H9 (cell line): Measurements from ENCODE around the gene MAS1. TPM values are rescaled to one million over a fixed set of nuclear protein-coding genes. Genes with fewer than 3 reads are reported as not detected.

ENCODE experiments used
- DNase-seq: peaks from one replicate; pipeline ENCODE4 v3.0.0-alpha.2; 2017
- H2AFZ ChIP-seq: one replicate; pipeline ENCODE4 v1.6.1; 2013; ENCODE audit warnings: mild to moderate bottlenecking, low read length, control low read depth, moderate library complexity
- H2AK5ac ChIP-seq: 2 replicates; pipeline ENCODE4 v1.6.1; 2013; ENCODE audit warnings: low read length, control low read depth, mixed read lengths; ENCODE audit not compliant: insufficient read length
- H2BK120ac ChIP-seq: one replicate; pipeline ENCODE4 v1.6.1; 2013; ENCODE audit warnings: low read depth, mild to moderate bottlenecking, low read length, control low read depth, inconsistent platforms; ENCODE audit not compliant: poor library complexity, severe bottlenecking
- H2BK12ac ChIP-seq: 2 replicates; pipeline ENCODE4 v1.6.1; 2013; ENCODE audit warnings: low read length, control low read depth, mixed read lengths, low read depth; ENCODE audit not compliant: insufficient read length
- H2BK15ac ChIP-seq: 2 replicates; pipeline ENCODE4 v1.6.1; 2013; ENCODE audit warnings: low read depth, low read length, control low read depth
- H2BK20ac ChIP-seq: one replicate; pipeline ENCODE4 v1.6.1; 2013; ENCODE audit warnings: low read depth, mild to moderate bottlenecking, low read length, control low read depth, inconsistent platforms; ENCODE audit not compliant: poor library complexity, severe bottlenecking
- H2BK5ac ChIP-seq: 2 replicates; pipeline ENCODE4 v1.6.1; 2013; ENCODE audit warnings: low read length, control low read depth, mixed read lengths; ENCODE audit not compliant: insufficient read length
- H3K14ac ChIP-seq: 2 replicates; pipeline ENCODE4 v1.6.1; 2013; ENCODE audit warnings: low read length, control low read depth; ENCODE audit not compliant: insufficient read depth
- H3K18ac ChIP-seq: 2 replicates; pipeline ENCODE4 v1.6.1; 2013; ENCODE audit warnings: low read depth, mild to moderate bottlenecking, mixed read lengths, low read length, control low read depth; ENCODE audit not compliant: insufficient read length
- H3K23ac ChIP-seq: 2 replicates; pipeline ENCODE4 v1.6.1; 2013; ENCODE audit warnings: low read length, control low read depth, mixed read lengths, low read depth; ENCODE audit not compliant: insufficient read length
- H3K23me2 ChIP-seq: 2 replicates; pipeline ENCODE4 v1.6.1; 2013; ENCODE audit warnings: low read depth, mild to moderate bottlenecking, mixed read lengths, low read length, control low read depth; ENCODE audit not compliant: insufficient read length, poor library complexity, severe bottlenecking
- H3K27ac ChIP-seq: 2 replicates; pipeline ENCODE4 v1.5.1; 2013; ENCODE audit warnings: low read length, control low read depth, mixed read lengths, low read depth; ENCODE audit not compliant: insufficient read length
- H3K27me3 ChIP-seq: 2 replicates; pipeline ENCODE4 v1.6.1; 2013; ENCODE audit warnings: low read length, control low read depth, inconsistent platforms; ENCODE audit not compliant: insufficient read depth
- H3K4ac ChIP-seq: 2 replicates; pipeline ENCODE4 v1.6.1; 2013; ENCODE audit warnings: low read depth, mild to moderate bottlenecking, control low read depth, inconsistent platforms, low read length, moderate library complexity
- H3K4me1 ChIP-seq: 2 replicates; pipeline ENCODE4 v1.6.1; 2013; ENCODE audit warnings: low read length, control low read depth, inconsistent platforms; ENCODE audit not compliant: insufficient read depth
- H3K4me2 ChIP-seq: 2 replicates; pipeline ENCODE4 v1.6.1; 2013; ENCODE audit warnings: low read length, control low read depth, mixed read lengths; ENCODE audit not compliant: insufficient read length, insufficient read depth
- H3K56ac ChIP-seq: 2 replicates; pipeline ENCODE4 v1.6.1; 2013; ENCODE audit warnings: low read depth, mild to moderate bottlenecking, mixed read lengths, low read length, control low read depth; ENCODE audit not compliant: insufficient read length
- H3K79me1 ChIP-seq: 2 replicates; pipeline ENCODE4 v1.6.1; 2013; ENCODE audit warnings: low read depth, mild to moderate bottlenecking, moderate library complexity, low read length, control low read depth, inconsistent platforms; ENCODE audit not compliant: insufficient read depth, poor library complexity, severe bottlenecking
- H3K79me2 ChIP-seq: 2 replicates; pipeline ENCODE4 v1.6.1; 2013; ENCODE audit warnings: low read length, control low read depth, inconsistent platforms; ENCODE audit not compliant: insufficient read depth
- H3K9ac ChIP-seq: 2 replicates; pipeline ENCODE4 v1.6.1; 2013; ENCODE audit warnings: low read length, control low read depth, mixed read lengths; ENCODE audit not compliant: insufficient read length; ENCODE audit errors: extremely low read depth
- H3K9me3 ChIP-seq: one replicate; pipeline ENCODE4 v1.6.1; 2013; ENCODE audit warnings: low read depth, low read length, inconsistent platforms; ENCODE audit not compliant: control insufficient read depth
- H3T11ph ChIP-seq: one replicate; pipeline ENCODE4 v1.6.1; 2013; ENCODE audit warnings: mild to moderate bottlenecking, low read length, control low read depth, inconsistent platforms
- H4K20me1 ChIP-seq: one replicate; pipeline ENCODE4 v1.6.1; 2013; ENCODE audit not compliant: control insufficient read depth, insufficient read length, insufficient read depth
- H4K5ac ChIP-seq: 2 replicates; pipeline ENCODE4 v1.6.1; 2013; ENCODE audit warnings: low read depth, mild to moderate bottlenecking, mixed read lengths, low read length, control low read depth; ENCODE audit not compliant: insufficient read length
- H4K8ac ChIP-seq: replicated peaks from 2 replicates; pipeline ENCODE4 v1.6.1; 2013; ENCODE audit warnings: low read length, control low read depth, mixed read lengths, low read depth; ENCODE audit not compliant: insufficient read length
- H4K91ac ChIP-seq: 2 replicates; pipeline ENCODE4 v1.6.1; 2013; ENCODE audit warnings: low read depth, mild to moderate bottlenecking, moderate library complexity, mixed read lengths, low read length, control low read depth; ENCODE audit not compliant: insufficient read length
- H3K27ac Mint-ChIP-seq, 3 experiments: 2 replicates in 2 of 3; 3 replicates in 1 of 3; pipeline ENCODE4 v1.8.0; 2020 to 2021; ENCODE audit warnings: mixed read lengths in 3 of 3, mild to moderate bottlenecking in 1 of 3, moderate library complexity in 1 of 3
- H3K27me3 Mint-ChIP-seq: 2 replicates; pipeline ENCODE4 v1.8.0; 2021; ENCODE audit warnings: low read depth, mild to moderate bottlenecking, moderate library complexity, mixed read lengths
- H3K36me3 Mint-ChIP-seq, 3 experiments: 2 replicates in 2 of 3; 3 replicates in 1 of 3; pipeline ENCODE4 v1.8.0; 2020 to 2021; ENCODE audit warnings: low read depth in 3 of 3, mixed read lengths in 3 of 3; ENCODE audit not compliant: insufficient read depth in 1 of 3
- H3K4me1 Mint-ChIP-seq, 2 experiments: 2 replicates each; pipeline ENCODE4 v1.8.0; 2020; ENCODE audit warnings: mixed read lengths in 2 of 2
- H3K4me3 Mint-ChIP-seq, 2 experiments: 2 replicates in 1 of 2; 3 replicates in 1 of 2; pipeline ENCODE4 v1.8.0; 2020 to 2021; ENCODE audit warnings: mild to moderate bottlenecking in 2 of 2, mixed read lengths in 2 of 2, moderate library complexity in 1 of 2
- H3K9me3 Mint-ChIP-seq, 2 experiments: 2 replicates in 1 of 2; 3 replicates in 1 of 2; pipeline ENCODE4 v1.8.0; 2020; ENCODE audit warnings: mild to moderate bottlenecking in 2 of 2, mixed read lengths in 2 of 2, moderate library complexity in 1 of 2
- CTCF ChIP-seq: fragments of 200-600 bp; sonication (generic); conservative IDR thresholded peaks from 3 replicates; pipeline ENCODE4 v1.8.0; 2021; ENCODE audit warnings: antibody characterized with exemption, mild to moderate bottlenecking
- WGBS: extraction: QIAGEN DNeasy Blood & Tissue Kit; methylation state at CpG from one replicate; pipeline ENCODE4 v1.1.7; 2013; ENCODE audit warnings: missing lambda C conversion rate, low lambda C conversion rate, mixed read lengths; ENCODE audit not compliant: insufficient read length; ENCODE audit errors: extremely low coverage; 5-methylcytosine and 5-hydroxymethylcytosine counted together
- total RNA-seq: library from RNA; stranded (reverse); gene quantifications from 2 replicates; pipeline ENCODE4 v1.2.1, GENCODE V29; 2021

The MAS1 gene
- total RNA-seq, 1 experiment from 2014 or later, result 0.02 TPM

DNA sequence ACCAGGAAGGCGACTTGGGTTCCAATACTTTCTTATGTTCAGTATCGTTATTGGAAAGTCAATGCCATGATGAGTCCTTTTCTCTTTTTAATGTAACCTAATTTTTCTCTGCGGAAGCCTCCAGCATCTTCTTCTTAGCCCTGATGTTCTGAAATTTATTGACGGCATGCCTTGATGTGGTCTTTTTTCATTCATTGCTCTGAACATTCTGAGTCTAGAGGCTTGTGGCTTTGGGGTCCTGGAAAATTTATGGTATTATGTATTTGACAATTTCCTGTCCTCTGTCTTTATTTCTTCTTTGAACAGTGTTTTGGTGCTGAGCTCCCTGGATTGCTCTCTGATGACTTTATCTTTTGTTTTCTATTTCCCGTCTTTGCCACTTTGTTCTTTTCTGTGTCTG is 28.7 kb upstream of the MAS1 start:
- Histone ChIP-seq H3K4me1 (no peaks in the 10 kb centered on the region), H3T11ph (no peak overlapping the region), H3K23ac (no peak overlapping the region), H3K4ac (no peak overlapping the region), H2AFZ (no peak overlapping the region), H3K9me3 (no peaks in the 10 kb centered on the region), H3K4me2 (no peak overlapping the region), H3K27me3 (no peaks in the 10 kb centered on the region), H4K20me1 (no peaks in the 10 kb centered on the region), H3K79me2 (no peaks in the 10 kb centered on the region), H3K9ac (no peak overlapping the region), H4K91ac (no peak overlapping the region), H3K23me2 (no peaks in the 10 kb centered on the region), H2BK5ac (no peak overlapping the region), H3K56ac (no peak overlapping the region), H3K14ac (no peak overlapping the region), H3K18ac (no peak overlapping the region), H2BK20ac (no peak overlapping the region), H2AK5ac (no peak overlapping the region), H3K27ac (no peak overlapping the region), H2BK120ac (no peak overlapping the region), H4K5ac (no peak overlapping the region), H2BK15ac (no peak overlapping the region), H3K79me1 (no peaks in the 10 kb centered on the region), H4K8ac (no peak overlapping the region), H2BK12ac (no peak overlapping the region)
- Mint-ChIP-seq H3K4me3 (no peak overlapping the region), H3K9me3 (no peaks in the 10 kb centered on the region), H3K27ac (no peak overlapping the region; a peak in 1 of 7 replicates), H3K27me3 (no peaks in the 10 kb centered on the region; the same call in 1 of the 2 replicates), H3K4me1 (no peaks in the 10 kb centered on the region), H3K36me3 (no peaks in the 10 kb centered on the region)
- WGBS, result no CpG with 5 or more reads among the region's 5 CpGs
- no peak for DNase-seq
- TF ChIP-seq CTCF, result no peak
